ENCODE data around the gene PREX1.
"Not testable (repeated sequence)": the region's sequence is repeated elsewhere in the genome, so short reads cannot be mapped to it uniquely, and the experiment has no call there.

Gene PREX1

GRCh38 chr20:48817367-48818030, 10.3 kb downstream of the PREX1 start:
- DNase-seq = no peak
- TF ChIP-seq GATA1 (IDR thresholded peaks at IDR 0.05; ENCODE audit: low read depth, low read length) = no peak
- no peak for TF ChIP-seq POLR2A (IDR thresholded peaks at IDR 0.05; ENCODE audit: low read length)

GRCh38 chr20:48816282-48817205, 11.3 kb downstream of the PREX1 start:
- DNase-seq = no peak
- TF ChIP-seq POLR2A (IDR thresholded peaks at IDR 0.05; ENCODE audit: low read length) (no peak), GATA1 (IDR thresholded peaks at IDR 0.05; ENCODE audit: low read depth, low read length) (no peak)

GRCh38 chr20:48815537-48815936, 12.3 kb downstream of the PREX1 start:
- no peak for DNase-seq

DNA sequence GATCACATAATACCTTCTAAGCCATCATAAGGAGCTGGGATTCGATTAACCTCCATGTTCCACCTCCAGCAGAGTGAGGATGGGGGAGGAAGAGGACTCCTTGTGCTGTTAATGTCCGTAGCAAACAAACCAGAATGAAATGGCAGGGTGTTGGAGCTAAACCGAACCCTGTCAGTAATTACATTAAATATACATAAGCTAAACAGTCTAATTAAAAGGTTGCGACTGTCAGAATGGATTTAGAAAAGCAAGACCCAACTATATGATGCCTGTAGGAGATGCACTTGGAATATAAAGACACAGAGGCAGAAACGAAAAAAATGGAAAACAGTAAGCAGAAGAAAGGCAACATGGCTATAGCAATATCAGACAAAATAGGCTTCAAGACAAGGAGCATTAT, 13.2 kb downstream of the PREX1 start:
- no peak for DNase-seq
- TF ChIP-seq POLR2A (IDR thresholded peaks at IDR 0.05; ENCODE audit: low read length) (no peak), GATA1 (IDR thresholded peaks at IDR 0.05; ENCODE audit: low read depth, low read length) (no peak)

More at GRCh38 chr20:48815537-48815936, 12.3 kb downstream of the PREX1 start:
- TF ChIP-seq POLR2A (IDR thresholded peaks at IDR 0.05; ENCODE audit: low read length) (no peak), GATA1 (IDR thresholded peaks at IDR 0.05; ENCODE audit: low read depth, low read length) (no peak)

GRCh38 chr20:48813930-48814546, 13.8 kb downstream of the PREX1 start:
- no peak for TF ChIP-seq GATA1 (IDR thresholded peaks at IDR 0.05; ENCODE audit: low read depth, low read length)
- TF ChIP-seq POLR2A (IDR thresholded peaks at IDR 0.05; ENCODE audit: low read length) = no peak
- DNase-seq = no peak

DNA sequence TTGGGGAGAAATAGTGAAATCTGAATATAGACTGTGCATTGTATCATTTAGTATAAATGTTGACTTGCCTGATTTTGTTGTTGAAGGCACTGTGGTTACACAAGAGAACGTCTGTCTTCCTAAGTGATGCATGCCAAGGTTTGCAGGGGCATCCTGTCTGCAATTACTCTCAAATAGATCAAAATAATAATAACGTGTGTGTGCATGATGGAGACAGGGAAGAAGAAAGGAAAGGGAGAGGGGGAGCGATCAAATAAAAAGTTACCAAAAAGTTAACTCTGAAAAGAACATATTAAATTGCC, 14.4 kb downstream of the PREX1 start:
- no peak for DNase-seq
- no peak for TF ChIP-seq GATA1 (IDR thresholded peaks at IDR 0.05; ENCODE audit: low read depth, low read length)
- no peak for TF ChIP-seq POLR2A (IDR thresholded peaks at IDR 0.05; ENCODE audit: low read length)

- TF ChIP-seq GATA1 (IDR thresholded peaks at IDR 0.05; ENCODE audit: low read depth, low read length) = no peak
- TF ChIP-seq POLR2A (IDR thresholded peaks at IDR 0.05; ENCODE audit: low read length) = no peak
- DNase-seq = no peak
These were observed 15.0 kb downstream of the PREX1 start for GRCh38 chr20:48812600-48813445.

DNA sequence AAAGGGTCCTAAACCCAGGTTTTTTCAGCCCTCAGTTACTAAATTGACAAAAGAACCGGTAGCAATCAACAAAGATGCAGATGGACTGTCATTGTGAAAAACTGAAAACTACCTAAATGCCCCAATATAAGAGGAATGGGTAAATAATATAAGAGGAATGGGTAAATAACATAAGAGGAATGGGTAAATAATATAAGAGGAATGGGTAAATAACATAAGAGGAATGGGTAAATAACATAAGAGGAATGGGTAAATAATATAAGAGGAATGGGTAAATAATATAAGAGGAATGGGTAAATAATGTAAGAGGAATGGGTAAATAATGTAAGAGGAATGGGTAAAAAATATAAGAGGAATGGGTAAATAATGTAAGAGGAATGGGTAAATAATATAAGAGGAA, 15.7 kb downstream of the PREX1 start:
- DNase-seq = not testable (repeated sequence)

GRCh38 chr20:48809673-48810072, 18.1 kb downstream of the PREX1 start:
- TF ChIP-seq POLR2A (IDR thresholded peaks at IDR 0.05; ENCODE audit: low read length) (no peak), GATA1 (IDR thresholded peaks at IDR 0.05; ENCODE audit: low read depth, low read length) (no peak)
- no peak for DNase-seq

DNA sequence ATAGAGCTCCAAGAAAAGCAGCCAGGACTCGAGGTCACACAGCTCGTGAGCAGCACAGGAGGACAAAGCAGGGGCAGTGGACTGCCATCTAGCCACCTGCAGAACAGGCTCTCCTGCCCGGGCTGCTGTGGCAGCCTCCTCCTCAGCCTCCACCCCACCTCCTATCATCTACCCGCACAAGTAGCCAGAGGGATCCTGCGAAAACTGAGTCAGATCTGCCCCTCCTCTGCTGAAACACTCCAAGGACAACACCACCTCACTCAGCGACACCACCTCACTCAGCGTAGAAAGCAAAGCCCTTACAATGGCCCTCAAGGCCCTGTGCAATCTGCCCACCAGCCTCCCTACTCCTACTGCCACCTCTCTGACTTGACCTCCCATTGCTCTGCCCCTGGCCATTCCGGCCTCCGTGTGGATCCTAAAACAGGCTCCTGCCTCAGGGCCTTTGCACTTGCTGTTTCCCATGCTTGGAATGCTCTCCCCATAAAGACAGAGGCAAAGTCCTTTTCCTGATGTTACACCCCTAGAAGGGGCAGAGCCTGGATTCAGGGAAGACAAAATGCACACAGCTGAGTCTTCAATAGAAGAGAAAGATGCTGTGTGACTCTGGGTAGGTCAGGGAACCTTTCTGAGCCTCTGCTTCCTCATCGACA, 19.3 kb downstream of the PREX1 start:
- TF ChIP-seq POLR2A (IDR thresholded peaks at IDR 0.05; ENCODE audit: low read length) = no peak
- DNase-seq = no peak

DNA sequence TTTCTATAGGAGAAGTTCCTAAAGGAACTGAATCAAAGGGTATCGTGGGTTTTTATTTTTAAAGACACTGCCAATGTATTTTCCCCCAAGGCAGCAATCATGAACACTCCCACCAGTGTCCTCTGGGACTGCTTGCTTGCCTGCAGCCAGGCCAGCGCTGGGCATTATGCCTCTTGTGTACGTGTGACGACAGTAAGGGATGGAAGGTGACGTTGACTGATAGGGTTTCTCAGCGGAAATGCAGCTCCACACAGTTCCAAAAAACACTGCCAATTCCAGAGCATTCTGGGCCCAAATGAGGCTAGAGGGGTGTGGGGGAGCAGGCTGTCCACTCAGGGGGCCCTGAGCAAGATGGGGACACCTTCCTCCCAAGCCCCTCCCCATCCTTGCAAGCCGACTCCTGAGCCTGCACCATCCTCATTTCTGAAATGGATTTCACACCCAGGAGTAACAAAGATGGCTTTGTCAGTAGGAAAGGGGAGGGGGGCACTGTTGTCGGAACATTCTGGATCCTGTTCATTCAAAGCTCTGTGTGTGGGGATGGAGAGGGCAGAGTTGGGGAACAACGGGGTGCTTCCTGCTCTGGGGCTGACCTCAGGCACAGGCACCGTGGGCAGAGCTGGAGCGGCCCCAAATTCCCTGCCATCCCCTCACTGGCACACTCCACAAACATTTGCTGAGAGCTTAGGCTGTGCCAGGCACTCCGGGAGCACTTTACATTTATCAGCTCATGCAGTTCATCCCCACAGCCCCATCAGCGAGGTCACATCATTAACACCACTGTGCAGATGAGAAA, 20.0 kb downstream of the PREX1 start:
- no peak for DNase-seq

DNA sequence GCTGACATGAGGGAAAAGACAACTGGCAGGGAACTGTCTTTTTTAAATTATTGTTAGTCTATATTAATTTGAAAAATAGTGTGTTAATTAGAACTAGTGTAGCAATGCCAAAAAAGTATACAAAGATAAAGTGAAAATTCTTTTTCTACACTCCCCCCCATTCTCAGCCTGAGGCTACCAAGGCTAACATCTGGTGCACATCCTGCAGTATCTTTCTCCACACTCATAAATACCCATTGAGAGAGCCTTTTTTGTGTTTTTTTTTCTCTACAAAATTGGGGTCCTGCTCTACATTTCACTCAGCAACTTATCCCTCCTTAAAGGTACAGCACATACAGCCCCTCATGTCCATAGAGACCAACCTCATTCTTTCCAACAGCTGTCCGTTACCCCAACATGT, 20.7 kb downstream of the PREX1 start:
- DNase-seq = peak; percentile 17 to 37
- TF ChIP-seq GATA1 (IDR thresholded peaks at IDR 0.05; ENCODE audit: low read depth, low read length) (no peak), POLR2A (IDR thresholded peaks at IDR 0.05; ENCODE audit: low read length) (no peak)

More for the DNA sequence above, 20.0 kb downstream of the PREX1 start:
- TF ChIP-seq POLR2A (IDR thresholded peaks at IDR 0.05; ENCODE audit: low read length) = no peak
- TF ChIP-seq GATA1 (IDR thresholded peaks at IDR 0.05; ENCODE audit: low read depth, low read length) = no peak

GRCh38 chr20:48805716-48806115, 22.1 kb downstream of the PREX1 start:
- DNase-seq = no peak
- TF ChIP-seq GATA1 (IDR thresholded peaks at IDR 0.05; ENCODE audit: low read depth, low read length) (no peak), POLR2A (IDR thresholded peaks at IDR 0.05; ENCODE audit: low read length) (no peak)

All from erythroblast (primary cell).